ENCODE results near the gene MELTF. TPM values are rescaled to one million over a fixed set of nuclear protein-coding genes. Genes with fewer than 3 reads are reported as not detected.

MELTF gene
- polyA plus RNA-seq, 3 donors, result 0.34 to 2.8 (median 0.36) TPM

GRCh38 chr3:197012540-197012883 is 17.1 kb downstream of the MELTF start:
- no peak overlapping the region for H3K27ac ChIP-seq (ENCODE audit: low read depth in 1 of 2, low read length in 2 of 2)
- no peaks in the 10 kb centered on the region for H3K36me3 ChIP-seq (replicated peaks in 1 of 2; ENCODE audit: control insufficient read depth in 1 of 2, insufficient read depth in 2 of 2, low read length in 2 of 2)
- no peaks in the 10 kb centered on the region for H3K79me2 ChIP-seq (ENCODE audit: insufficient read depth, low read length)
- H3K27me3 ChIP-seq (ENCODE audit: control insufficient read depth in 2 of 2, insufficient read depth in 2 of 2, low read length in 2 of 2), result no peaks in the 10 kb centered on the region
- H4K20me1 ChIP-seq (ENCODE audit: insufficient read depth, low read length), result no peaks in the 10 kb centered on the region
- no peak overlapping the region for H3K4me3 ChIP-seq (replicated peaks in 1 of 3; ENCODE audit: low read depth in 2 of 3, low read length in 3 of 3)
- H3K4me3 Mint-ChIP-seq, result no peak overlapping the region
- H3K9me3 Mint-ChIP-seq, result no peaks in the 10 kb centered on the region
- no peaks in the 10 kb centered on the region for H3K36me3 Mint-ChIP-seq
- H2AFZ ChIP-seq (ENCODE audit: insufficient read depth, low read depth, low read length, poor library complexity, severe bottlenecking), result no peak overlapping the region
- no peak for TF ChIP-seq CTCF (IDR thresholded peaks at IDR 0.05)
- no peak for DNase-seq
- intact Hi-C loops (cut with micrococcal nuclease), result no loop called here
- H3K4me1 Mint-ChIP-seq, result peaks cover 2% of the 10 kb centered on the region
- no peak overlapping the region for H3K27ac Mint-ChIP-seq
- no peak overlapping the region for H3K9ac ChIP-seq (ENCODE audit: insufficient read depth, low read length, poor library complexity, severe bottlenecking)
- no peaks in the 10 kb centered on the region for H3K4me1 ChIP-seq (ENCODE audit: control insufficient read depth in 1 of 2, insufficient read depth in 2 of 2, low read length in 2 of 2)
- no peaks in the 10 kb centered on the region for H3K9me3 ChIP-seq (replicated peaks in 1 of 2; ENCODE audit: control insufficient read depth in 1 of 2, insufficient read depth in 1 of 2, low read length in 2 of 2)
- 86% methylated on average over 5 of the region's 7 CpGs for WGBS (ENCODE audit: insufficient coverage)
- H3K27me3 Mint-ChIP-seq (ENCODE audit: low read depth in 3 of 3), result peaks cover 0 to 3% (median 0%) of the 10 kb centered on the region in 3 donors
- H3K4me2 ChIP-seq (replicated peaks; ENCODE audit: extremely low read depth, low read length, poor library complexity, severe bottlenecking), result no peak overlapping the region

GRCh38 chr3:197011780-197012539 is 17.7 kb downstream of the MELTF start:
- H3K27me3 ChIP-seq (ENCODE audit: control insufficient read depth in 2 of 2, insufficient read depth in 2 of 2, low read length in 2 of 2), result no peaks in the 10 kb centered on the region
- Mint-ChIP-seq H3K4me1 (peaks cover 2% of the 10 kb centered on the region), H3K27me3 (ENCODE audit: low read depth in 3 of 3) (peaks cover 0 to 3% (median 0%) of the 10 kb centered on the region in 3 donors), H3K36me3 (no peaks in the 10 kb centered on the region), H3K9me3 (no peaks in the 10 kb centered on the region), H3K27ac (no peak overlapping the region), H3K4me3 (no peak overlapping the region)
- H3K4me3 ChIP-seq (replicated peaks in 1 of 3; ENCODE audit: low read depth in 2 of 3, low read length in 3 of 3), result no peak overlapping the region
- no peaks in the 10 kb centered on the region for H3K36me3 ChIP-seq (replicated peaks in 1 of 2; ENCODE audit: control insufficient read depth in 1 of 2, insufficient read depth in 2 of 2, low read length in 2 of 2)
- H3K9ac ChIP-seq (ENCODE audit: insufficient read depth, low read length, poor library complexity, severe bottlenecking), result no peak overlapping the region
- H3K27ac ChIP-seq (ENCODE audit: low read depth in 1 of 2, low read length in 2 of 2), result no peak overlapping the region
- H3K9me3 ChIP-seq (replicated peaks in 1 of 2; ENCODE audit: control insufficient read depth in 1 of 2, insufficient read depth in 1 of 2, low read length in 2 of 2), result no peaks in the 10 kb centered on the region
- no peak overlapping the region for H2AFZ ChIP-seq (ENCODE audit: insufficient read depth, low read depth, low read length, poor library complexity, severe bottlenecking)
- DNase-seq, result no peak
- no peak overlapping the region for H3K4me2 ChIP-seq (replicated peaks; ENCODE audit: extremely low read depth, low read length, poor library complexity, severe bottlenecking)
- WGBS (ENCODE audit: insufficient coverage), result 91% methylated on average over 21 of the region's 25 CpGs
- intact Hi-C loops (cut with micrococcal nuclease), result no loop called here
- no peak for TF ChIP-seq CTCF (IDR thresholded peaks at IDR 0.05)
- no peaks in the 10 kb centered on the region for H4K20me1 ChIP-seq (ENCODE audit: insufficient read depth, low read length)
- H3K79me2 ChIP-seq (ENCODE audit: insufficient read depth, low read length), result no peaks in the 10 kb centered on the region
- no peaks in the 10 kb centered on the region for H3K4me1 ChIP-seq (ENCODE audit: control insufficient read depth in 1 of 2, insufficient read depth in 2 of 2, low read length in 2 of 2)

All from CD14-positive monocyte (primary cell).